Neural cell (in vitro differentiated cells): ENCODE measurements around the gene MBD4. TPM values are rescaled to one million over a fixed set of nuclear protein-coding genes. Genes with fewer than 3 reads are reported as not detected.

Source experiments
- H2AFZ ChIP-seq: fragments of 200-600, 300-800 bp; sonication (generic), shearing (Covaris generic); 2 replicates; pipeline ENCODE4 v1.6.0; 2014; ENCODE audit warnings: low read depth, mild to moderate bottlenecking, antibody characterized with exemption, low read length, moderate library complexity
- H3F3A ChIP-seq: fragments of 200-600 bp; shearing (Covaris generic); 2 replicates; pipeline ENCODE4 v1.6.1; 2016; ENCODE audit warnings: mild to moderate bottlenecking, moderate library complexity, mixed read lengths, antibody characterized with exemption, low read length; ENCODE audit not compliant: insufficient read depth, poor library complexity, severe bottlenecking
- H3K27ac ChIP-seq: fragments of 200-600, 300-800 bp; sonication (generic), shearing (Covaris generic); 2 replicates; pipeline ENCODE4 v1.5.1; 2014; ENCODE audit warnings: mild to moderate bottlenecking, low read length, moderate library complexity
- H3K27me3 ChIP-seq: fragments of 300-800, 200-600 bp; sonication (generic), shearing (Covaris generic); 2 replicates; pipeline ENCODE4 v1.6.0; 2014; ENCODE audit warnings: mild to moderate bottlenecking, low read depth, low read length, moderate library complexity; ENCODE audit not compliant: insufficient read depth
- H3K36me3 ChIP-seq: fragments of 300-800, 200-600 bp; sonication (generic), shearing (Covaris generic); 2 replicates; pipeline ENCODE4 v1.5.1; 2014; ENCODE audit warnings: mild to moderate bottlenecking, antibody characterized with exemption, low read length, moderate library complexity; ENCODE audit not compliant: insufficient read depth
- H3K4me2 ChIP-seq: fragments of 300-800, 200-600 bp; sonication (generic), shearing (Covaris generic); 2 replicates; pipeline ENCODE4 v1.6.0; 2014; ENCODE audit warnings: mild to moderate bottlenecking, low read length
- H3K4me3 ChIP-seq: fragments of 300-800, 200-600 bp; sonication (generic), shearing (Covaris generic); 2 replicates; pipeline ENCODE4 v1.5.1; 2014; ENCODE audit warnings: mild to moderate bottlenecking, low read length, moderate library complexity
- H3K79me2 ChIP-seq: fragments of 200-600 bp; shearing (Covaris generic); replicated peaks from 2 replicates; pipeline ENCODE4 v1.6.0; 2014; ENCODE audit warnings: mild to moderate bottlenecking, low read length, moderate library complexity; ENCODE audit not compliant: insufficient read depth
- H3K9ac ChIP-seq: fragments of 300-800, 200-600 bp; sonication (generic), shearing (Covaris generic); 2 replicates; pipeline ENCODE4 v1.6.1; 2016; ENCODE audit warnings: mild to moderate bottlenecking, low read length, mixed read lengths
- H3K9me2 ChIP-seq: fragments of 200-600 bp; shearing (Covaris generic); 2 replicates; pipeline ENCODE4 v1.6.1; 2016; ENCODE audit warnings: mild to moderate bottlenecking, low read length, mixed read lengths; ENCODE audit not compliant: insufficient read depth
- H3K9me3 ChIP-seq: fragments of 200-600, 300-800 bp; sonication (generic), shearing (Covaris generic); 2 replicates; pipeline ENCODE4 v1.6.1; 2016; ENCODE audit warnings: mild to moderate bottlenecking, mixed run types, low read length, moderate library complexity, mixed read lengths
- H4K20me1 ChIP-seq: fragments of 200-600 bp; shearing (Covaris generic); 2 replicates; pipeline ENCODE4 v1.6.1; 2016; ENCODE audit warnings: mild to moderate bottlenecking, mixed run types; ENCODE audit not compliant: insufficient read depth
- CTCF ChIP-seq: fragments of 450-650 bp; IDR thresholded peaks from 2 replicates; pipeline ENCODE4 v1.5.1; 2014; ENCODE audit warnings: antibody characterized with exemption, mild to moderate bottlenecking, moderate library complexity; ENCODE audit not compliant: poor library complexity, severe bottlenecking
- EP300 ChIP-seq: fragments of 450-650 bp; conservative IDR thresholded peaks from 2 replicates; pipeline ENCODE4 v1.6.1; 2014; ENCODE audit warnings: antibody characterized with exemption, mild to moderate bottlenecking, moderate library complexity; ENCODE audit not compliant: poor library complexity, severe bottlenecking
- EZH2 ChIP-seq: fragments of 200-600, 300-800 bp; shearing (Covaris generic), sonication (generic); IDR thresholded peaks from 2 replicates; pipeline ENCODE4 v1.6.1; 2014; ENCODE audit warnings: antibody characterized with exemption, low read length, borderline replicate concordance, mild to moderate bottlenecking; ENCODE audit not compliant: insufficient read depth, poor library complexity, severe bottlenecking
- MXI1 ChIP-seq: fragments of 450-650 bp; conservative IDR thresholded peaks from 2 replicates; pipeline ENCODE4 v1.6.1; 2014; ENCODE audit warnings: antibody characterized with exemption, mild to moderate bottlenecking; ENCODE audit not compliant: poor library complexity, severe bottlenecking
- POLR2AphosphoS5 ChIP-seq: IDR thresholded peaks from 2 replicates; pipeline ENCODE4 v1.6.1; 2012
- RAD21 ChIP-seq: fragments of 450-650 bp; conservative IDR thresholded peaks from 2 replicates; pipeline ENCODE4 v1.6.1; 2014; ENCODE audit warnings: antibody characterized with exemption, mild to moderate bottlenecking, moderate library complexity
- REST ChIP-seq: IDR thresholded peaks from 2 replicates; pipeline ENCODE4 v1.6.1; 2012; ENCODE audit warnings: borderline replicate concordance
- SMC3 ChIP-seq: fragments of 450-650 bp; conservative IDR thresholded peaks from 2 replicates; pipeline ENCODE4 v1.6.1; 2014; ENCODE audit warnings: antibody characterized with exemption, mild to moderate bottlenecking, moderate library complexity; ENCODE audit not compliant: poor library complexity
- TAF1 ChIP-seq: IDR thresholded peaks from 2 replicates; pipeline ENCODE4 v1.6.1; 2012; ENCODE audit warnings: low read depth
- polyA plus RNA-seq: library from polyadenylated mRNA; depleted of rRNA; stranded (reverse); fragments of >200 nt; gene quantifications from 2 replicates; pipeline ENCODE4 v1.2.3, GENCODE V29; 2014

Gene MBD4
- polyA plus RNA-seq, 1 donor from 2014 or later, result 50.0 TPM

GRCh38 chr3:129448186-129448895 is 8.6 kb upstream of the MBD4 start:
- Histone ChIP-seq H2AFZ (no peak overlapping the region), H3K4me3 (no peak overlapping the region), H4K20me1 (no peaks in the 10 kb centered on the region), H3K79me2 (no peaks in the 10 kb centered on the region), H3K36me3 (no peaks in the 10 kb centered on the region), H3K27ac (no peak overlapping the region), H3K9ac (no peak overlapping the region), H3F3A (no peaks in the 10 kb centered on the region), H3K9me2 (no peaks in the 10 kb centered on the region), H3K9me3 (no peaks in the 10 kb centered on the region), H3K27me3 (no peaks in the 10 kb centered on the region), H3K4me2 (no peak overlapping the region)
- TF ChIP-seq SMC3 (no peak), EZH2 (no peak), RAD21 (no peak), TAF1 (no peak), EP300 (no peak), REST (no peak), CTCF (no peak), MXI1 (no peak)

- Histone ChIP-seq H2AFZ (no peak overlapping the region), H3K27me3 (no peaks in the 10 kb centered on the region), H3K4me3 (no peak overlapping the region), H3F3A (no peaks in the 10 kb centered on the region), H3K27ac (no peak overlapping the region), H4K20me1 (no peaks in the 10 kb centered on the region), H3K9me3 (no peaks in the 10 kb centered on the region), H3K36me3 (no peaks in the 10 kb centered on the region), H3K4me2 (no peak overlapping the region), H3K9ac (no peak overlapping the region), H3K9me2 (no peaks in the 10 kb centered on the region), H3K79me2 (peaks cover 5% of the 10 kb centered on the region)
- TF ChIP-seq EP300, result no peak
- no peak for TF ChIP-seq EZH2
- no peak for TF ChIP-seq MXI1
- no peak for TF ChIP-seq POLR2AphosphoS5
- no peak for TF ChIP-seq CTCF
- no peak for TF ChIP-seq RAD21
- TF ChIP-seq SMC3, result no peak
- no peak for TF ChIP-seq REST
- TF ChIP-seq TAF1, result no peak
Observed at GRCh38 chr3:129446926-129447325, 7.2 kb upstream of the MBD4 start.
